GM06990 (cell line): ENCODE measurements around the gene SNAP29.
A peak's percentile ranks its signal among the peaks of the same experiment; 100 is the strongest.
"Not testable (repeated sequence)": the region's sequence is repeated elsewhere in the genome, so short reads cannot be mapped to it uniquely, and the experiment has no call there.

Source experiments
- DNase-seq: peaks from one replicate; pipeline ENCODE4 v3.0.0-alpha.2; 2011; ENCODE audit not compliant: insufficient read length; ENCODE audit errors: extremely low read depth
- H3K27me3 ChIP-seq: replicated peaks from 2 replicates; pipeline ENCODE4 v1.6.0; 2011; ENCODE audit warnings: low read length; ENCODE audit not compliant: control insufficient read depth, insufficient read depth
- H3K36me3 ChIP-seq: 2 replicates; pipeline ENCODE4 v1.5.1; 2011; ENCODE audit warnings: low read length; ENCODE audit not compliant: control insufficient read depth, insufficient read depth
- H3K4me3 ChIP-seq: replicated peaks from 2 replicates; pipeline ENCODE4 v1.5.1; 2011; ENCODE audit warnings: low read depth, mild to moderate bottlenecking, control low read depth, low read length
- CTCF ChIP-seq: IDR thresholded peaks from 2 replicates; pipeline ENCODE4 v1.5.1; 2011; ENCODE audit warnings: low read length, control low read depth, mild to moderate bottlenecking, inconsistent platforms; ENCODE audit not compliant: insufficient read depth, poor library complexity, severe bottlenecking

Gene SNAP29

GRCh38 chr22:20920881-20921203, 62.0 kb downstream of the SNAP29 start:
- no peaks in the 10 kb centered on the region for H3K27me3 ChIP-seq
- no peak for TF ChIP-seq CTCF
- DNase-seq: no peak
- no peaks in the 10 kb centered on the region for H3K36me3 ChIP-seq
- peak overlapping the region; percentile 93 for H3K4me3 ChIP-seq

- TF ChIP-seq CTCF: no peak
- no peaks in the 10 kb centered on the region for H3K27me3 ChIP-seq
- H3K4me3 ChIP-seq: no peak overlapping the region
- no peak for DNase-seq
- no peaks in the 10 kb centered on the region; the same call in 1 of the 2 replicates for H3K36me3 ChIP-seq
Measured at GRCh38 chr22:20922141-20922751, 63.4 kb downstream of the SNAP29 start.

- DNase-seq: no peak
- no peaks in the 10 kb centered on the region; the same call in 1 of the 2 replicates for H3K36me3 ChIP-seq
- TF ChIP-seq CTCF: no peak
- H3K4me3 ChIP-seq: no peak overlapping the region
- H3K27me3 ChIP-seq: no peaks in the 10 kb centered on the region
Measured at GRCh38 chr22:20926243-20926642, 67.4 kb downstream of the SNAP29 start.

- Histone ChIP-seq H3K36me3 (no peaks in the 10 kb centered on the region; the same call in 1 of the 2 replicates), H3K4me3 (no peak overlapping the region), H3K27me3 (no peaks in the 10 kb centered on the region)
- no peak for TF ChIP-seq CTCF
- no peak for DNase-seq
Measured at GRCh38 chr22:20927940-20928572, 69.2 kb downstream of the SNAP29 start.

- DNase-seq: no peak
- no peak for TF ChIP-seq CTCF
- Histone ChIP-seq H3K4me3 (no peak overlapping the region), H3K36me3 (no peaks in the 10 kb centered on the region; the same call in 1 of the 2 replicates), H3K27me3 (no peaks in the 10 kb centered on the region)
Measured at GRCh38 chr22:20928573-20928967, 69.8 kb downstream of the SNAP29 start.

- peaks cover 4% of the 10 kb centered on the region for H3K36me3 ChIP-seq
- H3K4me3 ChIP-seq: no peak overlapping the region
- no peak for TF ChIP-seq CTCF
- no peak for DNase-seq
- no peaks in the 10 kb centered on the region for H3K27me3 ChIP-seq
Measured at GRCh38 chr22:20930004-20930403, 71.2 kb downstream of the SNAP29 start.

GRCh38 chr22:20930435-20930834, 71.6 kb downstream of the SNAP29 start:
- not testable (repeated sequence) for H3K27me3 ChIP-seq, H3K4me3 ChIP-seq, H3K36me3 ChIP-seq, DNase-seq
